Activated CD4-positive, alpha-beta T cell treated with anti-CD3 and anti-CD28 coated beads, Interleukin-2, amount 50 U/mL, for 4 hours (primary cell): ENCODE results near the gene HSPBP1.

Source experiments
- DNase-seq, 2 experiments: peaks; one replicate each; pipeline ENCODE4 v3.0.0-alpha.2; 2020

HSPBP1 gene

DNA sequence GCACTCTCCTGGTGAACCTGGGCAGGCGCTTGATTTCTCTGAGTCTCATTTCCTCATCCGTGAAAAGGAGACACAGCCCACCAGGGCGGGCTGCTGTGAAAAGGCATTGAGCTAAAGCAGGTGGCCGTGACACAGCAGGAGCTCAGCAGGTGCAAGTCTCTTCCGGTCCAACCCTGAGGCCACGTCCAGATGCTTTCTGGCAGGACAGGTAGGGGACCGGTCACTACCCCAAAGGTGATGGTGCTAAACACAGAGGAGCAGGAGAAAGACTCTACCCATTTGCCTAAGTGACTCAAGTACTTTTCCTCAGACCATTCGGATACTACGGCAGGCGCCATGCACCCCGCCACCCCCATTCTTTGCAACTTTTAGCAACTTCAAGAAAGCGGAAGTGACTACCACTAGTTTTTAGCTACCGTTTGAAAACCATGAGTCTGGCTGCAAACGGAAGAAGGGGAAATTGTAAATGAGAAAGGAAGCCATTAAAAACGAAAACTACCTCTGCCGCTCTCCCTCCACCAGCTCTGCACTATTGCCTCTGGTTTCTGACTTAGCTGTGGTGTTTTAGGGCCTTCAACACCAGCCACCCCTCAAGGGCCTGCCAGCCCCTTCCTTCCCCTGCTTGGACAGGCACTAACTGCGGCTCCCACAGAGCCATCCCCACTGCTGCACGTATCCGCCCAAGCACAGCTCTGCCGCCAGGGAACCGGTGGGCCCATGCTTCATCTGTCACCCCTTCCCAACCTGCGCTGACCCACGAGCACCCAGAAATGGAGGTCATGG lies 25.9 kb downstream of the HSPBP1 start:
- DNase-seq = peak; percentile 44 to 55

DNA sequence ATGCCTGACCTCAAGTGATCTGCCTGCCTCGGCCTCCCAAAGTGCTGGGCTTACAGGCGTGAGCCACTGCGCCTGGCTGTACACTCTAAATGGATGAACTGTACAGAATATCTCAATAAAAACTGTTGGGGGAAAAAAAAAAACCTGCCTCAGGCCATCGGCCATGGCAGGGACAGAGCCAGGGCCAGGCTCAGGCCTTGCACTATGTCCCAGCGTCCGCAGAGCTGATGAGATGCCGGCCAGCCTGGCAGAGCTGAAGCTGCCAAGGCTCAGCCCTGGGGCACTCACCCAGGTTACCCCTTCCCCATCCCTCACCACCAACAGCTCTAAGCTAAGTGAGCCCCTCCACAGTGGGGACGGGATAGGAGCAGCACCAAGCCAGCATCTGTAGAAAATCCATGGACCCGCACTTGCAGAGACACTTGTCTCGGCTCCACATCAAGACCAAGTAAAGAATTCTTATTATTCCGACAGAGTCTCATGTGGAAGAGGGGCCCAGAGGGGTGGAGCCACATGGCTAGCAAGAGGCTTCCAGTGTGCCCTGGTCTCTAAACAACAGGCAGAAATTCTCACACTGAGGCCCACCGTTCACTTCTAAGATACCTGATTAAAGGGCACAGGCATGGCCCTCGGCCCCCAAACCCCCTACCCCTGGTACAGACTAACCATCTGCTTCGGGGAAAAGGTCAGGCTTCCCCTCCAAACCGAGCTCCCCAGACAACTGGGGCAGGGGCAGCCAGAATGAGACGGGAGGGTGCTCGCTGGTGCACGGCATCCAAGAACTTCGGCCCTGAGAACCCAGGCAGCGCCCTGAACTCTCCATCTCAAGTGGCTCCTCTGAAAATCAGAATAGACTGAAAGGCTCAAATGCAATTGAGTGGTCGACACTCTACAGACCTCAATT lies 26.9 kb downstream of the HSPBP1 start:
- DNase-seq = no peak

DNA sequence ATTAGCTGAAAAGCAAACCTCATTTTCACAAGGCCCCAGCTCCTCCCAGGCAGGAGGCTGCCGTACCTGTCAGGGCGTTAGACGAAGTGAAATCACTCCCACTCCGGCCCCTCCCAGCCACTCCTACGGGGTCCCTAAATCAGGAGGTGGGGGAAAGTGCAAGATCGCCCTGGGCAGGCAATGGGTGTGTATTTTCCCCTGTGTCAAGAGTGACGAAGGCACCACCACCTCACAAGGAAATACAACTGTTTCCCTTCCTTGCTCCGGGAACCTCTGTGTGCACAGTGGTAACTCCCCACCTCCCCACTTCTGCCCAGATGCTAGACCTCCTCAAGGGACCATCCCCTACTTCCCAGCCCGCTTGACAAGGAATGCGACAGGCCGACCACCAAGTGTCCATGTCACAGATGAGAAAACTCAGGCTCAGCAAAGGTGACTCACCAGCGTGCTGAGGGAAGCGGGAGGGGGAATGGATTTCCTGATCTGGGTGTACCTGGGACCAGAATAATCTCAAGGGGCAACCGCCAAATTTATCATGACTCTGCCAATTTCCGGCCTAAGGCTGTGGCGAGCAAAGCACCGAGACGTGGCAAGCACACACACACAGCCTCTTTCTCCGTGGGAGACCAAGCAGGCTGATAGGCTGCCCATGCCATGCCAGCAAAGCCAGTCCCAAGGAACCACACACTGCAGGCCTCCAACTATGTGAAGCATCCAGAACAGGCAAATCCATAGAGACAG lies 28.4 kb downstream of the HSPBP1 start:
- peak; percentile 27 to 29 for DNase-seq

DNA sequence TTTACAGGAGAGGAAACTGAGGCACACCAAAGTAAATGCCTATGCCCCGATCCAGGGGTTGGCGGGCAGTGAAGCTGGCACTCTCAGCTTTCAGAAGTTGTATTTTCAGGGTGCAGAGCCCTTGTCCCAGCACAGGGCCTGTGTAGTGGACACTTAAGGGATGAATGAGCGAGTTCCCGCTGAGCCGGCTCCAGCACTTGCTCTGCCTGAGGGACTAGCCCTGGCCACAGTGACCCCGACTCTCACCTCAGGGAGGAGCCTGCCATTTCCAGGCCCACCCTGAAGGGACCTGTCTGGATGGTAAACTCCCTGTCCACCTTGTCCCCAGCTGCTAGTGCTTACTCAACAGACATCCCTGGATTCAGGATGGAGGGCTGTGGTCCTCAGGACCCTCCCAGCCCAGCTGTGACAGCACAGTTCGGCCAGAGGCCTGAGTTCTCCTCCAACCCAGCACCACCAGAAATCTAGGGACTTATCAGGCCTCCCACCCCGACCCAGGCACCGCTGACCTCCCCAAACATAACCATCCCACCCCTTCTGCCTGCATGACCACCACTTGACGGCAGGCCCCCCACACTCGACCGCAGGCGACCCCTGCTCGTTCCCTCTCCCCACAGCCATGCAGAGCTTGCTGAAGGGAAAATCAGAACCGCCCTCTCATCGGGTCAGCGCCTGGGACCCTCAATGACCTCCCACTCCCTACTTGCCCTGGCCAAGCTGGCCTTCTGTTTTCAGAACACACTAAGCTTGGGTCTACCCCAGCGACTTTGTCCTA lies 29.5 kb downstream of the HSPBP1 start:
- DNase-seq = no peak

DNA sequence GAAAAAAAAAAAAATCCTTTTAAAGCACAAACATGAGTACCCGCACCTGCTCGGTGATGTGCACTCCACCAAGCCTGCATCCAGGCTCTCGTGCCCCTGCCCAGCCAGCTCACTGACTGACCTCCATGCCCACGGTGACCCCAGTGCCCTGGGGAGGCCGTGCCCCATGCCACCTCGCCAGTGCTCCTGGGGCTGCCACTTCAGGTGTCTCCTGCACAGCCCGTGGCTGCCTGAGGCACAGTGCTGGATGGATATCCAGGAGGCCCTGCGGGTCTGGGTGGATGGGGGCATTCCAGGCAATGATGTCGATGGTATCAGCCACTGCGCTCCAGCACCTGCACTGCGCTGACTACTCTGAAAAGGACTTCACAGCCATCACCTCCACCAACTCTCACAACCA lies 30.1 kb downstream of the HSPBP1 start:
- DNase-seq = no peak

DNA sequence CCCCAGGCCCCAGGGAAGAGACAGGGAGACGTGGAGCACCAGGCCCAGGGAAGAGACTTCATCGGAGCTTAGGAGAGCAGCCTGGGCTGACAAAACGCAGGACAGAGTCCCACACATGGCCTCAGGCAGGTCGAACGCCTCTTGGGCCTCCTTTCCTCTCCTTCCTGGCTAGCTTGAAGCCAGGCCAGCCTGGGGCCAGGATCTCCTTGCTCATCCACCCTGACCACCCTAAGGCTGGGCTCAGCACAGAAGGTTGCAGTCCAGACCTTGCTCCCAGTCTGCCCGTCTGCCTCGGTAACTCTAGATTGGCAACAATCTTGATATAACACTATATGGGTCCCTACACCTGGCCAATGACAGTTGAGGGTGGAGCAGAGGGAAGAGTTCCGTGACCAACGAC lies 31.2 kb downstream of the HSPBP1 start:
- DNase-seq = no peak

DNA sequence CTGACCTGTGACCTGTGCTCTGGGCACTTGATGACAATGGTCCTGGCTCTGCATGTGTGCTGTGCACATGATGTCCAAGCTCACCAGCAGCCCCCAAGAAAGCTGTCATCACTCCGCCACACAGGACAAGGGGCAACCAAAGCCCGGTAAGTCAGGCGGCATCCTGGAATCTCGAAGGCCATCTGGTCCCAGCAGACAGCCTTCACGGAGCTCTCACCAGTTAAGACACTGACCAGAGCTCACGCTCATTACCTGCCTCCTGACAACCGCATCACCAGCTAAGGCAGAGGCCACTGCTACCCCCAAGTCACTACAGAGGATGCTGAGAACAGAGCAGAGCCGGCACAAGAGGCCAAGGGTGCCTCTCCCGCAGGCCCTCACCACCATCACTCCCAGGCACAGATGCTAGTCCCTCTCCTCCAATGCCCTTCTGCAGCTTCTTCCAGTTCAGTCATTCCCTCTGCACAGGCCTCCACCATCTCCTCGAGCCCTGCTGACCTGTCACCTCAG lies 31.7 kb downstream of the HSPBP1 start:
- DNase-seq = no peak

DNA sequence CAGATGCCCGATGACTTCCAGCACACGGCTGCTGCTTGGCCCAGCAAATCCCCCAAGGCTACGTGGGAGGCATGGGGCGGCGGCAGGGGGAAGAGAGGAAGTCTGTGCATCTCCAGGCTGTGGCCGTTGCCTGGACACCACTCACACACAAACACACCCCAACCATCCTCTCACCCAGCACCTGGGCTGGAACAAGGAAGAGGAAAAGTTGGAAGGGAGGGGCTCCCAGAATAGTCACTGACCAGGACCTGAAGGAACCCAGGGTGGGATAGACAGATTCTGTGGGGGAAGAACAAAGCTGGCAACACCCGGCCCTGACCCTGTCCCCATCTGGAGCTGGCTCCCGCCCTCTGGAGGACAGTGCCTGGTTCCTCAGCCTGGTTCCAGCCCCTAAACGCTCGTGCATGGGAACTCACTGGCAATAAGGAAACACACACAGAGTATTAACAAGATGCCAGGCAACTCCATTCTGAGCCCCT lies 32.2 kb downstream of the HSPBP1 start:
- no peak for DNase-seq

DNA sequence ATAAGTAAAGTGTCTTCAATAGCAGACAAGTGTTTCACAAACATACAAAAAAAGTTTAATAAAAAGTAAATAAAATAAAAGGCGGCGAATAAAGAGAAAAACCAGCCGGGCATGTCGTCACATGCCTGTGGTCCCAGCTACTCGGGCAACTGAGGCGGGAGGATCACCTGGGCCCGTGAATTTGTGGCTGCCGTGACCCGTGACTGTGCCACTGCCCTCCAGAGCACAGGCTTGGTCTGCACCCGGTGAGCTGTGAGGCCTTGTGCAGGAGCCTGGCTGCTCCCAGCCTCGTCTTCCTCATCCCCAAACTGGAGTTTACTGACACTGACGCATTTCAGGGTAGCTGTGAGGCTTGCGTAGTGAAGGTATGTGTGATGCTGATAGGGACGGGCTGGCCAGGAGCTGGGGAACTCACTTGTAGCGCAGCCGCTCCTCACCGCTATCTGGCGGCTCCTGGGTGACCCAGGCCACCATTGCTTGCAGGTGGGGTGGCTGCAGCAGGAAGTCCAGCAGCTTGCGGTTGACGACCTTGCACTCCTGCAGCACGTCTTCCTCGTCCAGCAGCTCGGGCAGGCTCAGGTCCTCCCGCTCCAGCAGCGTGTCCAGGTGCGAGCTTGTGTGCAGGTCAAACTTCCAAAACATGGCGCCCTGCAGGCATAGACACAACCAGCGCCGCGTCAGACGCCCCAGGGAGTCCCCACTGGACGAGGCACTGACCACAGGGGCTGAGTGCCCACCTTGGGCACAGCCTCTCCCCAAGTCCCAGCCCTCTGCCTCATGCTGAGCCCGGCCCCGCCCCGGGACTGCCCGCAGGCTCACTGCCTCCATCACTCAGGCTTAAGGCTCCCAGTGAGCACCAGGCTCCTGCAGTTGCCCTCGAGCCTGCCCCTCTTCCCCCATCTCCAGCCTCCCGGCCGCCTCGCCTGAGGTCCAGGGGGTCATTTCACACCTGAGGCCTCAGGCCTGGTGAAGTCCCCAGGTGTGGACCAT lies 33.2 kb downstream of the HSPBP1 start:
- DNase-seq = no peak

DNA sequence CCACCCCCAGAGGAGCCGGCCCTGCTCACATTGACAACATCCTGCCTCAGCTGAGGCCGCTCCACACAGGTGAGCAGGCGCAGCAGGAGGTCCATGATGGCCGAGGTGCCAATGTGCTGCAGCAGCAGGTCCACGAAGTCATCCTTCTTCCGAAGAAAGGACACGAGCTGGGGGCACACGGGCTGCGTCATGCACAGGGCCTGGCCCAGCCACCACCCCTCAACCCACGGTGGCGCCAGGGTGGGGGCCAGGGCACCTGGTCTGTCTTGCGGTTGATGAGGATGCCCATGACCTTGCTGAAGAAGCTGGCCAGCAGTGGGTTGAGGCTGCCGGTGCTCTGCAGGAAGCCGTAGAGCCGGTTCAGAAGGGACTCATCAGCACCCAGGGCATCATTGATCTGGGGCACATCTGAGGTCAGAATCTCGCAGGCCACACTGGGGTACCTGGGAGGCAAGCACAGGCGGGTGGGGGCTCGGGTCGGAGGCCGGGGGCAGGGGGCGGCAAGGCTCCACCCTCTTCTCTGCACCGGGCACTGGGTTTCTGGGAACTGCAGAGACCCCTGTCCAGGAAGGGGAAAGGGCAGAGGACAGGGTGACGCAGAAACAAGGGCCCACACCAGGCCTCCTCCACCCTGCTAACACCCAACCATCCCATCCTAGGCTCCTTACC lies 34.5 kb downstream of the HSPBP1 start:
- no peak for DNase-seq

DNA sequence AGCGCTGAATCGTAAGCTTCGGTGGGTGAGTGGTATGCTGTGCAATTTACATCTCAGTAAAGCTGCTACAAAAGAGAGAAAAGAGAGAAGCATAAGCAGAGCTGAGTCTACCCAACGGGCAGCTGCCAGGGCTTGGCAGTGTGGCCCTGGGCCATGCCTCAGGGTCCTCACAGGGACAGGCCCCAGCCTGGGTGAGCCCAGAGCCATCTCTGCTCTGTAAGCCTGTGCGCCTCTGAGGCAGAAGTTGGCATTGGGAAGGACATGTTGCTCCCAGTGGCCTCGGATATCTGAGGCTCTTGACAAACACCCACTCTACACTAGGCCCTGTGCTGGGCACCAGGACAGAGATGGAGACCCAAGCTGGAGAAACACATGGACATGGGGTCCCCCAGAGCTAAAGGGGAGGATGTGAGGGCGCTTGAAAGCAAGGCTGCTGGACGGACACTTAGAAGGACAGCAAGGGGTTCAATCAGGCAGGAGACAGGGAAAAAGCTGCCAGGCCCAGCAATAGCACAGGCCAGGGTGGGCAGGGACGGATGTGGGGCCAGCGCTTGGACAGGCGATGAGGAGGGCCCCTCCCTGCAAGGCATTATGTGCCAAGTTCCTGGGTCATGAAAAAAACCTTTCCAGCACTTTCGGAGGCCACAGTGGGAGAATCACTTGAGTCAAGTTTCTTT lies 35.8 kb downstream of the HSPBP1 start:
- no peak for DNase-seq

DNA sequence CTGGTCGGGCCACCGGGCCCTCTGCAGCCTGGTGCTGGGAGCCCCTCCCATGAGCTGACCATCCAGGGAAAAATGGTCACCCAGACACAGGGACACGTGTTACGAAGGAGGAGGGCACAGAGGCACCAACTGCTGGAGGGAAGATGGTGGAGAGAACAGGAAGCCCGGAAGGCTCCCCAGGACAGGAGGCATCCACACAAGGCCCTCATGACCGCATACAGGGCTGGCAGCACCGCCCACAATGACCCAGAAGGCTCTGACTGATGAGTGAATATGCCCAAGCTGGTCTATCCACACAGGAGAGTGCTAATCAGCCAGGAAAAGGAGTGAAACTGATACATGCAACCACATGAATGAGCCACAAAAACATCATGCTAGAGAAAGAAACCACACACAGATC lies 37.4 kb downstream of the HSPBP1 start:
- DNase-seq = no peak

DNA sequence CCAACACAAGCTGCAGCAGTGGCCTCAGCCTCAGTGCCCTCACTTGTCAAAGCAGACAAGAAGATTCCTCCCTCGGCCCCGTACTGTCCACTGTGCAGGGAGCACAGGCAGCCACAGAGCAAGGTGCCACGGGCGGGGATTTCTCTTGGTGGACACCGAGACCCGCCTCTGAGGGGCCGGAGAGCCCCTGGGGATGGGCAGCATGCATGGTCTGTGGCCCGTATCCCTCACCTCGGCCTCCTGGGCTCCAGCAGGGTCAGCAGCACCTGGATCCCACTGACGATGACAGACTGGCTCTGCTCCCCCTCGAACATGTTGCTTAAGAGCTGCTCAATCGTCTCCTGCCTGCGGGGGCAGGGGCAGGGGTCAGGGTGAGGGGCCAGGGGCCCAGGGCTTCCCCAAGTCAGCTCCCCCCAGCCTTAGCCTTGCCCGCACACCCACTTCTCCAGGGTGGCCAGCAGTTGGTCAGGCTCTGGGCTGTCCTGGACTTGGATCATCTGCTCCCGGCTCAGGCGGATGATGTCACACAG lies 37.9 kb downstream of the HSPBP1 start:
- no peak for DNase-seq

DNA sequence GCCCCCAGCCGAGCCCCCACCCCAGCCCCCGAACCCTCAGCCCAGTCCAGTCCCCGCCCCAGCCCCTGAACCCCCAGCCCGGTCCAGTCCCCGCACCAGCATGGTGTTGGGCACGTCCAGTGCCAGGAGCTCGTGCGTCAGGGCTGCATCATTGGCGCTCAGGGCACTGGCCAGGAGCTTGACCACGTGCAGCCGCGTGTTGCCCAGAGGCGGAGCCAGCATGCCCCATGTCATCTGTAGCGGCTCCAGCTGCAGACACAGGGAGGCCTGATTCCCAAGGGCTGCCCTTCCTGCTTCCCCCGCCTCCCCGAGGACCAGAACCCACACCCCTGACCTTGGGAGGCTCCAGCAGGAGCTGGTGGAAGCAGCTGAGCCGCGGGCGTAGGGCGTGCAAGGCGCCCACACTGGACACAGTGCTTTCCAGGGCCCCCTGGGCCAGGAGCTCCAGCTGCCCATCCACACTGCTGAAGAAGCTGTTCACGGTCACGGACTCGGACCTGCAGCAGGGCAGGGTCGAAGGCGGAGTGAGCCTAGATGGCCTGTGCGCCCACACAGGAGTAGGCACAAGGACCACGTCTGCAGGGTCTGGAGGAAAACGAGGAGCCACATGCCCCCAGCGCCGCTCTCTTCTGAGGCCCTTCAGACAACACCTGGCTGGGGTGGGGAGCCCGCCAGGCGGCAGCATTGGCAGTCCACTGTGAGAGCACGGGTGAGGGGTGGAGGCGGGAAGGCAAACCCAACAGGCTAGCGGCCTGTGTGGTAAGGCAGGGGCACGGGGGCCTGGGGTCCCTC lies 38.6 kb downstream of the HSPBP1 start:
- no peak for DNase-seq

DNA sequence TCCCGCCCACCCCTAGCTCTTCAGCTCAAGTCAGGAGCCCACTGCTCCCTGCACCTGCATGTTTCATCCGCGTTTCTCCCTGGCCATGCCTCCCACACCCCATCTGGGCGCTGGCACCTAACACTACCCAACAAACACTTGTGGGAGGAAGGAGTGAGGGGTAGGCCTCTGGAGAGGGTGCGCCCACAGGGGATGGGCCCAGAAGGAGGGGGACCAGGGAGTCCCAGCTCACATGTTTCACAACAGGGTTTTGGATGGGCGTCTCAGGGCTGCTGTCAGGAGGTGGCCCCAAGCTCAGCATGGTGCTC lies 39.2 kb downstream of the HSPBP1 start:
- no peak for DNase-seq

DNA sequence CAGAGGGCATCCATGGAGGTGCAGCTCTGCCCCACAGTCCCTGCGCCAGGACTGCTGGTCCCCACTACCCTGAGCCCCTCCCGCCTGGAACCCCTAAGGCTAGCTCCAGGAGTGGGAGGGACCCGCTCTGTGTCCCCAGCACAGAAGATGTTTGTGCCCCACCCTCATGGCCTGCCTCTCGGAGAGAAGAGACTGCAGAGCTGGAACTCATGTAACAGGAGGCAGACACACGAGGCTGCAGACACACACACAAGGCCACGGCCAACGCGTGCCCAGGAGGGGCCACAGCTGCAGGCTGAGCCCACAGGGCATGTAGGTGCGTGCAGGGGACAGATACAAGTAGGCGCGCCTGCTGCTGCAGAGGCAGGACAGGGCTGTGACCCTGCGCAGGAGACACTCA lies 40.9 kb downstream of the HSPBP1 start:
- no peak for DNase-seq

DNA sequence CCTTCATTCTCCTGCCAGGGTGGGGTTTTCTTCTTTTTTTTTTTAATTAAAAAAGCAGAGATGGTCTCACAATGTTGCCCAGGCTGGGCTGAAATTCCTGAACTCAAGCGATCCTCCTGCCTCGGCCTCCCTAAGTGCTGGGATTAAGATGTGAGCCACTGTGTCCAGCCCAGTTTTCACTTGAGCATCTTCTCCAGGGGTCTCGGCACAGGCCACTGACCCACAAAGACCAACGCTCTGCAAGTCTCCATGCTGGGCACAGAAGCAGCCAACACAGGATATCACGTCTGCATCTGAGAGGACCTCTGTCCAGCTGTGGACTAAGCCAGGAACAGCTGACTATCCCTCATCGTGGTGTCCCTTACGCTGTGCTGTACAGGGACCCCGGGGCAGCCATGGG lies 41.9 kb downstream of the HSPBP1 start:
- no peak for DNase-seq

DNA sequence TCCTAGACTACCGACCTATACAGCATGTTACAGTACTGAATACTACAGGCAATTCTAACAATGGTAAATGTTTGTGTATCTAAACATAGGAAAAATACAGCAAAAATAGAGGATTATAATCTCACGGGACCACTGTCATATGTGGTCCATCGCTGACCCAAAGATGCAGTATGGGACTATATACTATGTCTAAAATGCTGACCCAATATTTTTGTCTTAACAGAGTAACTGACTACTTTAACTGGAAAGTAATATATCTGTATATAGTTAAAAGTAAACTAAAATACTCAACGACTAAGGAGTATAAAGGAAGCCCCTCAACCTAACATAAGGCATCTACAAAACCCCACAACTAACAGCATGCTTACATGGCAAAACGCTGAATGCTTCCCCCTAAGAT lies 46.9 kb downstream of the HSPBP1 start:
- DNase-seq = no peak

DNA sequence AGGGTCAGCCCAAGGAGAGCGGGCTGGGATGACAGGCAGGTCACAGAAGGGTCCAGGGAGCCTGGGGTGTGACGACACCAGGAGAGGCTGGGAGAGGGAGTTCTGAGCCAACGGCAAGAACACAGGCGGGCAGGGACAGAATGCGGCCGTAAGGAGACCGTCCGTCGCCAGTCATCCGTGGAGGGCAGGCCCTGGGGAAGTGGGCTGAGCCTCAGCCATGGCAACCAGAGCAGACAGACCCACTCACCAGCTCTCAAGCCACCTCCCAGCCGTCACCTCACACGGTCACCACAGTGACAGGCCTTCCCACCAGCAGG lies 47.7 kb downstream of the HSPBP1 start:
- no peak for DNase-seq
